Mucosa of rectum (tissue), 2 donors: ENCODE data around the gene BHLHA15.

ENCODE experiments used
- H3K27ac ChIP-seq, 2 donors: one replicate each; pipeline ENCODE4 v1.7.0; 2013; ENCODE audit warnings: inconsistent platforms in 2 of 2, low read depth in 2 of 2, low read length in 2 of 2
- H3K27me3 ChIP-seq, 2 donors: one replicate each; pipeline ENCODE4 v1.7.0; 2013; ENCODE audit warnings: low read length in 2 of 2; ENCODE audit not compliant: control insufficient read depth in 2 of 2, insufficient read depth in 2 of 2
- H3K36me3 ChIP-seq, 2 donors: one replicate each; pipeline ENCODE4 v1.7.0; 2013; ENCODE audit warnings: low read length in 2 of 2; ENCODE audit not compliant: control insufficient read depth in 2 of 2, insufficient read depth in 2 of 2
- H3K4me1 ChIP-seq, 2 donors: one replicate each; pipeline ENCODE4 v1.7.0; 2013; ENCODE audit warnings: low read length in 2 of 2, mild to moderate bottlenecking in 1 of 2; ENCODE audit not compliant: control insufficient read depth in 2 of 2, insufficient read depth in 2 of 2
- H3K4me3 ChIP-seq, 2 donors: one replicate each; pipeline ENCODE4 v1.7.0; 2013; ENCODE audit warnings: low read length in 2 of 2
- H3K9ac ChIP-seq, 2 donors: one replicate each; pipeline ENCODE4 v1.7.0; 2013; ENCODE audit warnings: low read length in 2 of 2, low read depth in 1 of 2, mild to moderate bottlenecking in 1 of 2
- H3K9me3 ChIP-seq, 2 donors: one replicate each; pipeline ENCODE4 v1.7.0; 2013; ENCODE audit warnings: low read length in 2 of 2; ENCODE audit not compliant: control insufficient read depth in 2 of 2
- donor health status: healthy.
- donor health status: Normal muscosa, but diverticular disease.

The BHLHA15 gene

GRCh38 chr7:98186452-98187137, 24.6 kb upstream of the BHLHA15 start:
- H3K9me3 ChIP-seq = no peaks in the 10 kb centered on the region
- H3K4me1 ChIP-seq = no peaks in the 10 kb centered on the region
- no peak overlapping the region for H3K9ac ChIP-seq
- no peak overlapping the region for H3K27ac ChIP-seq
- H3K4me3 ChIP-seq = no peak overlapping the region
- H3K36me3 ChIP-seq = peaks cover 16 to 30% of the 10 kb centered on the region in 2 donors
- H3K27me3 ChIP-seq = no peaks in the 10 kb centered on the region

DNA sequence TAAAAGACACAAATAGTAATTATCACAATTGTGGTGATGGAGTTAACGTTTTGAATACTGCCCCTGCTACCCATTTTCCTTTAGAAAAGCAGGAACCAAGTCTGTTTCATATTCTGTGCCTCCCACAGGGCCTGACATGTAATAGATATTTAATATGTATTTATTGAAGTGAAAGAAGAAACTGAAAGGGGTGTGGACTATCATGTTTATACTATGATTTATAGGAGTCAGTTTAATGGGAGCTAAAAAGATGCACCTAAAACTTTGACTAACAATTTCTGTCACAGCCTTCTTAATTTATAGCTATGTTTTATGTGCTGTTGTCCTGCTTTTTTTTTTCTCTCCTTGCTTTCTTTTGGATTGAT, 24.1 kb upstream of the BHLHA15 start:
- Histone ChIP-seq H3K36me3 (peaks cover 21 to 35% of the 10 kb centered on the region in 2 donors), H3K4me1 (no peaks in the 10 kb centered on the region), H3K9me3 (no peaks in the 10 kb centered on the region), H3K27ac (no peak overlapping the region), H3K9ac (no peak overlapping the region), H3K27me3 (no peaks in the 10 kb centered on the region), H3K4me3 (no peak overlapping the region)

DNA sequence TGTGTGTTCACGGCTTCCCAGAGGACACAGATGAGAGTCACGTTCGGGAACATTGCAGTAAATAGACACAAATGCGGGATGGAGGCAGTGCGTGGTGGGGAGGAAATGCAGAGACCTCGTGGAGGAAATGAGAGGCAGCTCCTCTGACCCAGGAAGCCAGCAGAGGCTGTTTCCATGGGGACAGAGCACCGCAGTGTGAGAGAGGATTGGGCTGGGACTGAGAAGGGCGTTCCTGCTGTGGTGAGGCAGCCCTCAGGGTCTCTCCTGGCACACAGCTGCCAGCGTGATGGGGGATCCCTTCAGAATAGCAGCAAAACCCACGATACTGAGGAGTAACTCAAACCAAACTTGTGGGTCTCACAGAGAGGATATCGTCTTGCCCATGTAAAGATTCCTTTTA, 21.7 kb upstream of the BHLHA15 start:
- Histone ChIP-seq H3K27me3 (no peaks in the 10 kb centered on the region), H3K27ac (no peak overlapping the region), H3K4me1 (no peaks in the 10 kb centered on the region), H3K36me3 (peaks cover 43 to 54% of the 10 kb centered on the region in 2 donors), H3K9ac (no peak overlapping the region), H3K9me3 (no peaks in the 10 kb centered on the region), H3K4me3 (no peak overlapping the region)

- Histone ChIP-seq H3K4me1 (no peaks in the 10 kb centered on the region), H3K27ac (no peak overlapping the region), H3K9me3 (no peaks in the 10 kb centered on the region), H3K9ac (no peak overlapping the region), H3K27me3 (no peaks in the 10 kb centered on the region), H3K36me3 (peaks cover 58 to 68% of the 10 kb centered on the region in 2 donors), H3K4me3 (no peak overlapping the region)
These were observed 19.4 kb upstream of the BHLHA15 start for GRCh38 chr7:98191668-98192431.

DNA sequence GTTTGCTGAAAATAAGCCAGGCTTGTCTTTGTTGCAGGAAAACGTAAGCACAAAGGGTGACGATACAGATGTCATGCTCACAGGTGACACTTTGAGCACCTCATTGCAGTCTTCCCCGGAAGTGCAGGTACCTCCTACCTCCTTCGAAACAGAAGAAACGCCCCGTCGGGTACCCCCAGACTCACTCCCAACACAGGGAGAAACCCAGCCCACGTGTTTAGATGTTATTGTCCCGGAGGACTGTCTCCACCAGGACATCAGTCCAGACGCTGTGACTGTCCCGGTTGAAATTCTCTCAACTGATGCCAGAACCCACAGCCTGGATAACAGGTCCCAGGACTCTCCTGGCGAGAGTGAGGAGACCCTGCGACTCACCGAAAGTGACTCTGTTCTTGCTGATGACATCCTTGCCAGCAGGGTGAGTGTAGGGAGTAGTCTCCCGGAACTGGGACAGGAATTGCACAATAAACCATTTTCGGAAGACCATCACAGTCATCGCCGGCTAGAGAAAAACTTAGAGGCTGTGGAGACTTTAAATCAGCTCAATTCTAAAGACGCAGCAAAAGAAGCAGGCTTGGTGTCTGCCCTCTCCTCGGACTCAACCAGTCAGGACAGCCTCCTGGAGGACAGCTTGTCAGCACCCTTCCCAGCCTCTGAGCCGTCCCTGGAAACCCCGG, 18.3 kb upstream of the BHLHA15 start:
- H3K4me3 ChIP-seq = no peak overlapping the region
- no peaks in the 10 kb centered on the region for H3K9me3 ChIP-seq
- no peaks in the 10 kb centered on the region for H3K27me3 ChIP-seq
- H3K4me1 ChIP-seq = no peaks in the 10 kb centered on the region
- no peak overlapping the region for H3K27ac ChIP-seq
- peaks cover 57 to 63% of the 10 kb centered on the region in 2 donors for H3K36me3 ChIP-seq
- no peak overlapping the region for H3K9ac ChIP-seq

- H3K9ac ChIP-seq = no peak overlapping the region
- no peak overlapping the region for H3K4me3 ChIP-seq
- peaks cover 52 to 59% of the 10 kb centered on the region in 2 donors for H3K36me3 ChIP-seq
- no peaks in the 10 kb centered on the region for H3K27me3 ChIP-seq
- H3K9me3 ChIP-seq = no peaks in the 10 kb centered on the region
- no peaks in the 10 kb centered on the region for H3K4me1 ChIP-seq
- H3K27ac ChIP-seq = no peak overlapping the region
These were observed 17.6 kb upstream of the BHLHA15 start for GRCh38 chr7:98193474-98194180.

- H3K9me3 ChIP-seq = no peaks in the 10 kb centered on the region
- H3K4me1 ChIP-seq = no peaks in the 10 kb centered on the region
- no peak overlapping the region for H3K9ac ChIP-seq
- no peak overlapping the region for H3K27ac ChIP-seq
- no peak overlapping the region for H3K4me3 ChIP-seq
- peaks cover 49 to 59% of the 10 kb centered on the region in 2 donors for H3K36me3 ChIP-seq
- H3K27me3 ChIP-seq = no peaks in the 10 kb centered on the region
These were observed 17.1 kb upstream of the BHLHA15 start for GRCh38 chr7:98194186-98194585.

- Histone ChIP-seq H3K9ac (no peak overlapping the region), H3K27ac (no peak overlapping the region), H3K4me3 (no peak overlapping the region), H3K27me3 (no peaks in the 10 kb centered on the region), H3K9me3 (no peaks in the 10 kb centered on the region), H3K36me3 (peaks cover 49 to 56% of the 10 kb centered on the region in 2 donors), H3K4me1 (no peaks in the 10 kb centered on the region)
These were observed 16.4 kb upstream of the BHLHA15 start for GRCh38 chr7:98194672-98195457.

GRCh38 chr7:98196706-98197605, 14.3 kb upstream of the BHLHA15 start:
- Histone ChIP-seq H3K27ac (no peak overlapping the region), H3K36me3 (peaks cover 38 to 43% of the 10 kb centered on the region in 2 donors), H3K9me3 (no peaks in the 10 kb centered on the region), H3K9ac (no peak overlapping the region), H3K27me3 (no peaks in the 10 kb centered on the region), H3K4me1 (no peaks in the 10 kb centered on the region), H3K4me3 (no peak overlapping the region)
